HepG2 (cell line): ENCODE results near the gene AP2A2. TPM values are rescaled to one million over a fixed set of nuclear protein-coding genes. Genes with fewer than 3 reads are reported as not detected.
A peak's percentile ranks its signal among the peaks of the same experiment; 100 is the strongest.

Experiments
- IRF9 ChIP-seq: sonication (generic); formaldehyde crosslinking; IDR thresholded peaks from 2 replicates; pipeline ENCODE4 v1.8.0; 2022; ENCODE audit warnings: missing genetic modification reagents, mild to moderate bottlenecking, borderline replicate concordance
- MLX ChIP-seq: IDR thresholded peaks from 2 replicates; pipeline ENCODE4 v1.6.1; 2016
- PLRG1 ChIP-seq: fragments of 450-650 bp; conservative IDR thresholded peaks from 2 replicates; pipeline ENCODE4 v1.6.1; 2016
- SIN3A ChIP-seq: IDR thresholded peaks from 2 replicates; pipeline ENCODE4 v1.6.1; 2011; ENCODE audit warnings: low read depth, mild to moderate bottlenecking, control low read depth, low read length, borderline replicate concordance
- ZBED4 ChIP-seq: sonication (generic); formaldehyde crosslinking; IDR thresholded peaks from 2 replicates; pipeline ENCODE4 v1.4.0; 2020; ENCODE audit warnings: missing genetic modification reagents, borderline replicate concordance
- ZBTB42 ChIP-seq: sonication (generic); formaldehyde crosslinking; IDR thresholded peaks from 2 replicates; pipeline ENCODE4 v1.5.0; 2020; ENCODE audit warnings: mild to moderate bottlenecking, missing genetic modification reagents
- ZHX1 ChIP-seq: sonication (generic); formaldehyde crosslinking; IDR thresholded peaks from 2 replicates; pipeline ENCODE4 v1.8.1; 2022; ENCODE audit warnings: low read depth, mild to moderate bottlenecking, missing genetic modification reagents
- ZNF230 ChIP-seq: sonication (generic); formaldehyde crosslinking; IDR thresholded peaks from 2 replicates; pipeline ENCODE4 v1.4.0; 2020; ENCODE audit warnings: mild to moderate bottlenecking, missing genetic modification reagents
- ZSCAN12 ChIP-seq: sonication (generic); formaldehyde crosslinking; IDR thresholded peaks from 2 replicates; pipeline ENCODE4 v1.9.0; 2021; ENCODE audit warnings: mild to moderate bottlenecking, missing genetic modification reagents
- ZSCAN31 ChIP-seq: sonication (generic); formaldehyde crosslinking; IDR thresholded peaks from 2 replicates; pipeline ENCODE4 v1.5.0; 2020; ENCODE audit warnings: low read depth, mild to moderate bottlenecking, missing genetic modification reagents
- polyA plus RNA-seq, 8 experiments: library from polyadenylated mRNA; depleted of rRNA in 3 of 8; stranded (reverse) in 7 of 8; unstranded in 1 of 8; fragments of >200 nt; fragmentation: Illumina TruSeq in 4 of 8; extraction: Trizol in 4 of 8; gene quantifications; 2 replicates each; pipeline versions ENCODE4 v1.2.1 to v1.2.3, GENCODE V29; 2011 to 2016; ENCODE audit warnings: low read depth in 4 of 8, missing spikeins in 1 of 8, mixed read lengths in 1 of 8; ENCODE audit not compliant: insufficient read depth in 1 of 8
- total RNA-seq, 5 experiments: library from RNA; depleted of rRNA; stranded (reverse); fragments of >200 nt; fragmentation: Illumina TruSeq; extraction: Trizol; gene quantifications; 2 replicates each; pipeline ENCODE4 v1.2.3, GENCODE V29; 2016; ENCODE audit warnings: low read depth in 1 of 5

The AP2A2 gene
- total and polyA plus RNA-seq, 2 of the 13 experiments (the other 11 are each of a cell fraction or from before 2014, with no cell fraction given) = 25.7 to 75.7 TPM

GRCh38 chr11:952406-953385, 27.0 kb downstream of the AP2A2 start (continued):
- TF ChIP-seq ZBED4 (CRISPR knock-in tag) = no peak
- TF ChIP-seq ZSCAN12 (CRISPR knock-in tag) = no peak
- TF ChIP-seq PLRG1 = no peak
- no peak for TF ChIP-seq ZSCAN31
- no peak for TF ChIP-seq ZHX1 (CRISPR knock-in tag)
- peak; percentile 66; the same call in 1 of the 2 replicates for TF ChIP-seq SIN3A
- TF ChIP-seq ZNF230 (CRISPR knock-in tag) = no peak
- TF ChIP-seq IRF9 (CRISPR knock-in tag) = no peak
- TF ChIP-seq ZBTB42 (CRISPR knock-in tag) = no peak
- peak; percentile 61 for TF ChIP-seq MLX (CRISPR knock-in tag)
